Forelimb muscle (tissue), 1 donor: Measurements from ENCODE around the gene UCP3. TPM values are rescaled to one million over a fixed set of nuclear protein-coding genes. Genes with fewer than 3 reads are reported as not detected.

ENCODE experiments used
- DNase-seq: peaks from one replicate; pipeline ENCODE4 v3.0.0-alpha.2; 2013; ENCODE audit warnings: low read depth
- polyA plus RNA-seq: library from polyadenylated mRNA; unstranded; fragments of 120-200 nt; gene quantifications from one replicate; pipeline ENCODE4 v1.2.1, GENCODE V29; 2013; ENCODE audit not compliant: insufficient read length

The UCP3 gene
- polyA plus RNA-seq, 1 donor: 4.5 TPM

- DNase-seq: peak; percentile 38
These were observed 9.6 kb upstream of the UCP3 start for GRCh38 chr11:74018331-74019005.

GRCh38 chr11:74017631-74018030 lies 8.7 kb upstream of the UCP3 start:
- no peak for DNase-seq

- no peak for DNase-seq
These were observed 7.2 kb upstream of the UCP3 start for GRCh38 chr11:74015919-74016684.

- no peak for DNase-seq
These were observed 6.0 kb upstream of the UCP3 start for GRCh38 chr11:74014880-74015279.

GRCh38 chr11:74013141-74013540 lies 4.3 kb upstream of the UCP3 start:
- DNase-seq: no peak

- no peak for DNase-seq
These were observed 3.4 kb upstream of the UCP3 start for GRCh38 chr11:74012074-74012809.

GRCh38 chr11:74011360-74012073 lies 2.6 kb upstream of the UCP3 start:
- no peak for DNase-seq

- no peak for DNase-seq
These were observed 1.7 kb upstream of the UCP3 start for GRCh38 chr11:74010306-74011300.

- DNase-seq: no peak
These were observed 905 bp upstream of the UCP3 start for GRCh38 chr11:74009675-74010305.

GRCh38 chr11:74009230-74009547 lies 304 bp upstream of the UCP3 start:
- no peak for DNase-seq

- no peak for DNase-seq
These were observed 1.1 kb downstream of the UCP3 start for GRCh38 chr11:74007691-74008372.

GRCh38 chr11:74006743-74007304 lies 2.1 kb downstream of the UCP3 start:
- DNase-seq: no peak

GRCh38 chr11:74005721-74006517 lies 3.0 kb downstream of the UCP3 start:
- no peak for DNase-seq

- no peak for DNase-seq
These were observed 3.9 kb downstream of the UCP3 start for GRCh38 chr11:74004759-74005615.

GRCh38 chr11:74004046-74004695 lies 4.7 kb downstream of the UCP3 start:
- no peak for DNase-seq

- no peak for DNase-seq
These were observed 6.1 kb downstream of the UCP3 start for GRCh38 chr11:74002832-74003231.

- DNase-seq: no peak
These were observed 7.0 kb downstream of the UCP3 start for GRCh38 chr11:74001822-74002286.
